GM19035 (cell line): ENCODE measurements around the gene HMGCLL1.

ENCODE experiments used
- ATAC-seq: cut with Tn5 transposase; IDR thresholded peaks from one replicate; pipeline ENCODE4 v1.9.1; 2021; ENCODE audit not compliant: unreplicated experiment

HMGCLL1 gene

DNA sequence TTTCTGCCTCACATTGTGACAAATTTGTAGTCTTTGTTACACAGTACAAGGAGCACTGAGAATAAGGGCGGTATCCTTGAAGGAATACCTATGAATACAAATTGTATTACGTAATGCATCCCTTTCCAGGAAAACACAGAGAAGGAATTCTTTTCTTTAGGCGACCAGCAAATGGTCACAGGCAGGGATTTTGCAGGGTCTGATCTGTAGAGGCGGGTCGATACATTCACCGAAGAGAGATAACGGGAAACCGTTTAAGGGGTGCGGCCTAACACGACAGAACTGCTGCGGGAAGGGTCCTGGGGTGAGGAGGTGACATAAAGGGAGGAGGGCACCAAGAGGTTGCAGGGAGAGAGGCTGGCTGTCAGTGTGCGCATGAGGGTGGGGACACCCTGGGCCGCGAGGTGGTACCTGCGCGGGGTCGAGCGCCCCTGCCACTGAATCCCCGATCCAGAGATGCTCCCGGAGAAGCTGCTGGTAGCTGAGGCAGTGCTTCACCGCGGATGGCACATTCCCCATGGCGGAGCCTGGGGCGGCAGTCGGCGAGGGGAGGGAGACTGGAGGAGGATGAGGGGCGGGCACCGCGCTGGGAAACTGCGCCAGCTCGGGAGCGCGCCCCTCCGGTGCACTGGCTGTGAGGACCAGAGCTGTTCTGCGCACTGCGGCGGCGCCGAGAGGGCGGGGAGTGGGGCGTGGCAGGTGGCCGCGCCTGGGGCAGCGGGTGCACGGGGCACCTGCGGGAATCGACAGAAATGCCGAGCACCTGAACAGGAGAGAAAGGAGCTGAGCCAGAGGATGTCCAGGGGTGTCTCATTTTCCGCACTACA is at the start of gene HMGCLL1:
HMGCLL1 (minus strand) TSS at position 656 of the 827 bp plus-strand sequence; CDS start at position 519, 137 bp downstream.
- no peak for ATAC-seq

DNA sequence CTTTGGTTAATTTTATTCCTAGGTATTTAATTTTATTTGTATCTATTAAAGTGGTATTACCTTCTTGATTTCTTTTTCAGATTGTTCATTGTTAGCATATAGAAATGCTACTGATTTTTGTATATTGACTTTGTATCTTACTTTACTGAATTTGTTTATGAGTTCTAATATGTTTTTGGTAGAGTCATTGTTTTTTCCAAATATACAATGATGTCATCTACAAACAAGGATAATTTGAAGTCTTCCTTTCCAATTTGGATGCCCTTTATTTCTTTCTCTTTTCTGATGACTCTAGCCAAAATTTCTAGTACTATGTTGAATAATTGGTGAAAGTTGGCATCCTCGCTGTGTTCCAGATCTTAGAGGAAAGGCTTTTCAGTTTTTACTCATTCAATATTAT is 43.0 kb upstream of the HMGCLL1 start:
- ATAC-seq, result no peak

- no peak for ATAC-seq
Observed at GRCh38 chr6:55621244-55621643, 42.3 kb upstream of the HMGCLL1 start.

DNA sequence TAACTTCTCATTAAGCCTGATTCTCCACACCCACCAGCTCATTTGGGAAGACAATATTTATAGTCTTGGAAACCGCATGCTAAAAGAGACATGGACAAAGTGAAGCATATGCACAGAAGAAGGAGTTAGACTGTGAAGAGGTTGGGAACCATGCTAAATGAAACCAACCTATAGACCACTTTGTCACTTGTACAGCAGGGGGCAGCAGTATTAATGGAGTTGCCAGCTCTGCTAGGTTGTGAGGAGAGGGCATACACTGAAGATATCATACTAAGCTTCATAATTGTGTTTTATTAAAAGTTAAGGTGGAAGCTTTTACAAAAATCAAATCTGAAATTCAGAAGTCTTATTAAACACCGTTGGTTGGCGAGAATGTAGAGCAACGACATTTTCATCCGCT is 38.3 kb upstream of the HMGCLL1 start:
- peak; percentile 83 for ATAC-seq

GRCh38 chr6:55604021-55604420 is 25.0 kb upstream of the HMGCLL1 start:
- no peak for ATAC-seq

- no peak for ATAC-seq
Observed at GRCh38 chr6:55601120-55601519, 22.1 kb upstream of the HMGCLL1 start.

- no peak for ATAC-seq
Observed at GRCh38 chr6:55594442-55594841, 15.4 kb upstream of the HMGCLL1 start.

GRCh38 chr6:55584654-55585354 is 5.8 kb upstream of the HMGCLL1 start:
- no peak for ATAC-seq

- no peak for ATAC-seq
Observed at GRCh38 chr6:55576811-55577210, 2.2 kb downstream of the HMGCLL1 start.

DNA sequence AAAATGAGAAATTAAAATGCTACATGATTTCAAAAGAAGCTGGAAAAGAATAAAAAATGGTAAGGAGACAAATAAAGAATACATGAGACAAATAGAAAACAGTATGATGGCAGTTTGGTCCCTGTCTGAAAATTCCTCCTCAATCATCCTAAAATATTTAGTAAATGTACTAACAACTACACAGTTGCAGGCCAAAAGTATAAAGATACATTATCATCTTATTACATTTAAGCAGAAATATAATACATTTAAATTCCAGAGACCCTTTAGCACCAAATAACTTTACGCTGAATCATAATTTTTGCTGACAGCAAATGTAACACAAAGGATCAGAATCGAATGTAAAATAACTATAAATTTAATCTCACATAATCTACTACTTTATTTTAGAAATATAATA is 4.4 kb downstream of the HMGCLL1 start:
- ATAC-seq, result no peak

DNA sequence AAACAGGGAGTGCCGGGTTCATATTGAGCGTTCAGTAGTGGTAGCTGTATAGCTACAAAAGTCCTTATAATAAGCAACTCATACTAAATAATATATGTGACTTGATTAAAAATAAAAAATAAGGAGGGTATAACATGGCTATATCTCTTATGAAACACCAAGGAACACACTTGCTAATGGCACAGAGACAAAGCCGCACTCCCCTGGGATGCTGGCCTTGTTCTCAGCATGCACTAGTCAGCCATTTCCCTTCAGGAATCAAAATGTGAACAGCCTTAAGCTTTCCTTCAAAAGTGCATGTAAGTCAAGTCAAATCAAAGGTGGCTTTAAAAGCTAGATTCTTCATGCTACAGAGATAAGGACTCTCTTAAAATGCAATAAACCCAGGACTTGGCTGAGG is 9.4 kb downstream of the HMGCLL1 start:
- ATAC-seq, result no peak

GRCh38 chr6:55568808-55569439 is 10.1 kb downstream of the HMGCLL1 start:
- no peak for ATAC-seq

DNA sequence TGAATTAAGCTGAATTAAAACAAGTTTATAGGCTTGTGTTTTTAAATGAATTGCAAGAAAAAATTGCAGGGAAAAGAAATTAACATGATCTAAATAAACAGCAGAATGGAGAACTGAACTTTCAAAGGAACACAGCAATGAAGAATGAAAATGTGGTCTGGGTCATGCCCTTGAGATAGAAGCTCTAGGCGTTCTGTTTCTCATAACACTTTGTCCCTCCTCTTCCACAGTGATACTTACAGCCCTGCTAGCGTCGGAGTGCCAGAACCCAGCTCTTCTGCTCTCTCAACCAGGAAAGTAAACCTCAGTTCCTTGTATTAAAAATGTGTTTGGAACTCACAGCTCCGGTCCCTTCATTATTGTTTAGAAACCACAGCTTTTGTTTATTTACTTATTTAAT is 11.4 kb downstream of the HMGCLL1 start:
- ATAC-seq, result no peak

DNA sequence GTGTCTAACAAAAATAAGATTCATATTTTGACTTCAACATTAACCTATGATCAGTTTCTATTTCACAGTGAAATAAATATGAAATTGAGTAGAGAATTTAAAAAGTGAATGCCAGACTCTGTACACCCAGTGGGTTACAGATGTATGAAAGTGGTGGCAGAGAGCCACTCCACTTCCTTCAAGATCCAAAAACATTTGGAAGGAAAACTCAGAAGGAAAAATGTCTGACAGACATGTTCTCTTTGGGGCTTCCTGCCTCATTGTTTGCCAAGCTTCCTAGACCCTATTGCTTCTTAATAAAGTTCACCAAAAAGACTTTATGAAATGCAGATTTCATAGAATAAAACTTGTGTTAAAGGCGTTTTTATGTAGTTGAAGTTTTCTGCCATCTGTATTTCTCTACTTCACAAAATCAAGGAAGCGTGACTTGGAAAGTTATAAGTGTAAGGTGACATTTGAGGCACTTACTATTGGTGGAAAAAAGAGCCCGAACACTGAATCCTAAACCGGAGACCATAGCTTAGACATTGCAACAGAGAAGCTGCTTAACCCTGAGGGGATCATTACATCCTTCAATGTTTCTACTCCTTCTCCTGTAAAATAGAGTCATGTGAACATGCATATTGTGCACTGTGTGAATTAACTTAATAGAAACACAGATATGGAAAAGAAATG is 12.8 kb downstream of the HMGCLL1 start:
- no peak for ATAC-seq

DNA sequence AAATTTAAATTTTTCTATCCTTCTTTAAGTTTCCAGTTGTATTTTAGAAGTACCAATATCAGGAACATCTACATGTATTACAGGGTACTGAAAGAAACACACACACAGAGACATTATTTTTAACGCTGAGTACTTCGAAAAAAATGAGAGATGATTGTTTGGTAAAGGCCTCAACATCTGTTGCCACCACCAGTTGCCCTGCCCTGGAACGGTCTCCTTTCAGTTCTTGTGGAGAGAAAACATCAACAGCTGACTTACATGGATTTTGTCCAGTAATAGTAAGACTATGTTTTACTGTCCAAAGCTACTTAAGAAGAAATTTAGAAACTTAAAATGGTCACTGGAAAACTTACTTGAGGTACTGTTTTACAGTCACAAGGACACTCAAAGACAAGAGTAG is 16.7 kb downstream of the HMGCLL1 start:
- no peak for ATAC-seq

DNA sequence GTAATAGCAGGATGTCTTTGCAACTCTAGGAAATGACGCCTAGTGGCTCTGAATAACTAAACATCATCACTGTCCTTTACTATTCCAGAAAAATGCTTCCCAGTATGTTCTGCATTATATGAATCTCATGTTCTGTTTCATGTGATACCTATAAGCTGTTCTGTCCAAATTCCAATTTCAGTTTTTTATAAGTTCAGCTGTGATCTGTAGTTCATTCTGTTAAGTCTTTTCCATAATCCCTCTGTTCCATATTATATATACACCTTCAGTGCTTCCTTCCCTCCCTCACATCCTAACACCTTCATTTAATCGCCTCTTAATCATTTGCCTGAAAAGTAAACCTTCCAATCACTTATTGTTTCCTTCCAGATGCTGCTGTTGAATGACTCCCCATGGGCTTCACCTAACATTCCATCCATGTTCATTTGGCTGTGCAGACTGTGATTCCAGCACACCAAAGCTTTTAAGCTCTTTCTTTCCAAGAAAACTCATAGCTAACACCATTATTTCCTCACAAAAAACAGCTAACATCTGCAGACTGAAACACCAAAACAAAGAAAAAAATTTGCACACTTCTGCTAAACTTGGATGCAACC is 18.6 kb downstream of the HMGCLL1 start:
- ATAC-seq, result no peak

GRCh38 chr6:55557146-55557545 is 21.8 kb downstream of the HMGCLL1 start:
- ATAC-seq, result no peak

- ATAC-seq, result no peak
Observed at GRCh38 chr6:55545791-55546190, 33.2 kb downstream of the HMGCLL1 start.

- no peak for ATAC-seq
Observed at GRCh38 chr6:55543633-55544309, 35.2 kb downstream of the HMGCLL1 start.

- ATAC-seq, result no peak
Observed at GRCh38 chr6:55541024-55541423, 38.0 kb downstream of the HMGCLL1 start.
